Epidermal melanocyte (primary cell): ENCODE data around the gene TDRD1.

Source experiments
- DNase-seq: peaks from one replicate; pipeline ENCODE4 v3.0.0; 2011; ENCODE audit warnings: low spot score; ENCODE audit not compliant: insufficient read length

TDRD1 gene

DNA sequence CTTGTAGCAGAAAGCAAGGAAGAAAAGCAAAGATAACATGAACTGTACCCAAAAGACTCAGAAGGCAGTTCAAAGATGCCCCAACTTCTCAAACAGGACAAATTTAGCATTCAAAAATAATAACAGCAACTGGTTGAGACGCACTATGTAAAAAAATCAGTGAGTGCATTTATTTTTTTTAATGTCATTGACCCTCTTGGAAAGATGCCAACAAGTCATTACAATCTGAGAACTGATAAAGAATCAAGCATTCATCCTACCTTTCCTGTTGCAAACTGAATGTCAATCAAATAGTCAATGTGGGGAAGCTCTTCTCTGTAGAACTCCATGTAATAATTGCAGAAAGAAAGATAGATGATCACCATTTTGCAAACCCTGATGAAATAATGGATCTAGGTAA lies 3.5 kb upstream of the TDRD1 start:
- no peak for DNase-seq

DNA sequence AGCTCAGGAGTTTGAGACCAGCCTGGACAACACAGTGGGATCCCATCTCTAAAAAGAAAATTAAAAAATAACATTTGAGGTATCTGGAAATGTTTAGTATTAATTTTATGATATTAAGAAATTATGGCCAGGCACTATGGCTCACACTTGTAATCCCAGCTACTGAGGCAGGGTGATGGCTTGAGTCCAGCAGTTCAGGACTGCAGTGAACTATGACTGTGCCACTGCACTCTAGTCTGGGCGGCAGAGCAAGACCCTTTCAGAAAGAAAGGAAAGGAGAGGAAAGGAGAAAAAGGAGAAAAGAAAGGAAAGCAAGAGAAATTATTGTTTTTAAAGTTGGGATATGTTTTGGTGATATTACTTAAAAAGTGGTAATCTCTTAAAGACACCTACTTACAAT lies 2.6 kb upstream of the TDRD1 start:
- DNase-seq = no peak

DNA sequence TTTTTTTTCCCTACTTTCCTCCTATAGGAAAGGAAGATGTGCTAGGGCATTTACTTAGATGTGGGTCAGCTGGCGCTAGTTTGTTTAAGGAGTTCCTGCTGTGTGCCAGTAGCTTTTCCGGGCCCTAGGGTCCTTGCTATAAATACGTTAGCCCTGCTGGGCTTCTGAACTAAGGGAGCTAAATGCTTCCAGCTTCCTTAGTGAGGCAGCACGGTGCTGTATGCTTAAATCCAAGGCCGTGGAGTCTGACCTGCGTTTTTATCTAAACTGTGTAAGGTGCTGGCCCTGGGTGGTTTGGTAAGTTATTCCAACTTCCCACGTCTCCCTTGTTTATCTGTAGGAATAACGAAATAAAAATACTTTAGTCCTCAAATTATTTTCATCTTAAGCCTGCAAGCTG lies 594 bp downstream of the TDRD1 start:
- no peak for DNase-seq

DNA sequence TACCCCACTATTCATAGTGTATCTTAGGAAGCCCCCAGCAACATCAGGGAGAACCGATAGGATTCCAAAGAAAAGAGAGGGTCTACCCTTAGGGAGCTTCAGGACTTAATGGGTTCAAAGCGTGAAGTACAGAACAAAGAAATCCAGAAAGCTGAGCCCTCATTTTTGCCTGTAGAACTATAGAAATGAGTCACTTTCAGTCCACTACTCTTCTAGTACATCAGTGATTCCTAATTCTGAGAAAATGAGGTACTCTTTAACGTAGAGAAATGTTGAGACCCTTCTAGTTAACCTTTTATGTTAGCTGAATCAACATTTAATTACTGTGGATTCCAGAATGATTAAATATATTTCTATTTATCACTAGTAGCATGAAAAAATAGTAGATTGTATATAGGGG lies 1.8 kb downstream of the TDRD1 start:
- DNase-seq = no peak

DNA sequence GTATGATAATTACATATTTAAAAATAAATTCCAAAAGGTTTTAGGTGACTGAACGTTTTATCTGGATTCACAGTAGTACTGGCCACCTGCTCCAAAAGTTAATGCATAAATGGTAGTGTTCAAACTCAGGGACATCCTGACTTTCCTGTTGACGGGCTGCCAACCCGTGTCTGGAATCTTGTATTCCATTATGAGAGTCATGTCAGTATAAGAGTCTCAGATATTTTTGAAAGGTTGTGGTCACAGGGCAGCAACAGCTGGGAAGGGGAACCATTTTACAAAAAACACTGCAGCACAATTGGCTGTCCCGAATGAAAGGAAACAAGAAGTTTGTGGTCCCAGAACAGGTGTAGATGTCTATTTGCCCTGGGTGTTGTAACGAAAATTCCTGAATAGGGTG lies 2.8 kb downstream of the TDRD1 start:
- no peak for DNase-seq

DNA sequence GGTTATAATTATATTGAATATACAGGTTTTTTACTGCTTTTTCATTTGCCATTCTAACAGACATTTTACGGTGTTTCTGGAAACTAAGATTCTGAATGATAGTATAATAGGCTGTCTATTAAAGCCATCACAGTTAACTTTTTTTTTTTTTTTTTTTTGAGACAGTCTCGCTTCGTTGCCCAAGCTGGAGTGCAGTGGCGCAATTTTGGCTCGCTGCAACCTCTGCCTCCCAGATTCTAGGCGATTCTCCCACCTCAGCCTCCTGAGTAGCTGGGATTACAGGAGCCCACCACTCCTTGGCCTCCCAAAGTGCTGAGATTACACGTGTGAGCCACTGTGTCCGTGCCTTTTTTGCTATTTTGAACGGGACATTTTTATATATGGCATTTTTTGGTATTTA lies 4.4 kb downstream of the TDRD1 start:
- DNase-seq = no peak

DNA sequence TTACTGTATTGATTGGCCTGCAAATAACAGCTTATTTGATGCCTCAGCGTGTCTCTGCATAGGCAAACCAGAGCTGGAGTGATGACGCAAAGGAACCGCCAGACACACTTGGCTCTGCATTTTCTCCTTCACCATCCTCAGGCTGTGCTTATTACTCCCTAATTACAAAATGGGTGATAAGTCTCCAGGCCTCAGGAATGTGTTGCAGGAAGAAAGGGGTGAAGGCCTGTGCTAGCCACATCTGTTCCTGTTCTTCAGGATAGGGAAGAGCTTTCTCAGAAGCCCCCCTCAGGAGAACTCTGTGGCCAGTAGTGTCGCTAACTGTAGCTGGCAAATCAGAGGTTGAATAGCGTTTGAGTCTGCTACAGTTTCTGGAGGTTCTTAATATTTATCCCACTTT lies 5.1 kb downstream of the TDRD1 start:
- DNase-seq = no peak

DNA sequence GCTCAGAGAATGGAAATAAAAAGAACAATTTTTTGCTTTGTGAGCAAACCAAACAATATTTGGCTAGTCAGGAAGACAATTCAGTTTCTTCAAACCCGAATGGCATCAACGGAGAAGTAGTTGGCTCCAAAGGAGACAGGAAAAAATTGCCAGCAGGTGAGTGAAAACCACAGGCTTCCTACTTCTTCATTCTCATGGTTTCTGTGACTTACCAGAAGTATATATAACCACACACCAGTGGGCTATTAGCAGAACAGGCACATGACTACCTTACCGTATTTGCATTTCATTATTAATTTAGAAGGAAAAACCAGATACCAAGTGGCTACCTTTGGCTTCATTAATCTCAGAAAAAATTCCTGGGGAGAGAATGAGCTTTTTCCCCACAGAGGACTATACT lies 8.8 kb downstream of the TDRD1 start:
- DNase-seq = no peak

DNA sequence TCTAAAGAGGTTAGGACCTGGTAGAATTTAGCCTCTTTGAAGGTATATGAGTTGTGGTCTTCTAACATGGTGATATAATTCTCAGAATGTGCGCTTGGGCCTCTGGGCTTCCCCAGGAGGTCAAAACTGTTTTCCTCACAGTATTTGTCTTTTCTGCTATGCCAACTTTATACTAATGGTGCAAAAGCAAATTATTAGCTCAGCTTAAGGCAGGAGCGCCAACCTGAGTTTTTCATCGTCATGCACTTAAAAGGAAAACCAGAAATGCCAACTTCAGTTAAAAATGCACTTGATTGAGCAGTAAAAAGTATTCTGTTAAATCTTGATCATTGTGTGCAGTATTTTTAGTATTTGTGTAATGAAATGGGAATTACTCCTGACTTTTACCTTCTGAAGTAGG lies 9.7 kb downstream of the TDRD1 start:
- no peak for DNase-seq

DNA sequence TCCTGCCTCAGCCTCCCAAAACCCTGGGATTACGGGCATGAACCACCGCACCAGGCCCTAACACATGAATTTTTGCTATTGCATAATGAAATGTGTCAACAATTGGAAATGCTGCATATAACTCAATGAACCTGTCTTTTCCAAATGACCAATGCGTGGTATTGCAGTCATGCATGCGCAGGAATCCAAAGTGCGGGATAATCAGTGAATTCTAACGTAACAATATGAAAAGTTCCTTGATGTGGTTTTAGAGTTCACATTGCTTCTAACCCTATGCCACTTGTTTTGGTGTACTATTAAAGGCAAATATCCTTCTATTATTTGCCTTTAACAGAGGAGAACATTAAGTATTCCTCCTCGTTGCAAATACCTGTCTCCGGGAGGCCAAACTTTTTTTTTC lies 10.5 kb downstream of the TDRD1 start:
- no peak for DNase-seq

DNA sequence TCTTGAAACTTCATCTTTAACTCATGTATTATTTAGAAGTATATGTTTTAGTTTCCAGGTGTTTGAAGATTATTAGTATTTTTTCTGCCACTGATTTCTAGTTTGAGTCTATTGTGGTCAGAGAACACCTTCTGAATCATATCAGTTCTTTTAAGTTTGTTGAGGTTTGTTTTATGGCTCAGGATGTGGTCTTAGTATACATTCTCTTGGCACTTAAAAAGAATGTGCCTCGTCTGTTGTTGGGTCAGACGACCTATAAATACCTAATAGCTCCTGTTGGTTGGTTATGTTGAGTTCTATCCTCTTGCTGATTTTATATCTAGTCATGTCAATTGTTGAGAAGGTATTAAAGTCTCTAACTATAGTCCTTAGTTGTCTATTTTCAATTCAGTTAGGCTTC lies 15.9 kb downstream of the TDRD1 start:
- DNase-seq = no peak

DNA sequence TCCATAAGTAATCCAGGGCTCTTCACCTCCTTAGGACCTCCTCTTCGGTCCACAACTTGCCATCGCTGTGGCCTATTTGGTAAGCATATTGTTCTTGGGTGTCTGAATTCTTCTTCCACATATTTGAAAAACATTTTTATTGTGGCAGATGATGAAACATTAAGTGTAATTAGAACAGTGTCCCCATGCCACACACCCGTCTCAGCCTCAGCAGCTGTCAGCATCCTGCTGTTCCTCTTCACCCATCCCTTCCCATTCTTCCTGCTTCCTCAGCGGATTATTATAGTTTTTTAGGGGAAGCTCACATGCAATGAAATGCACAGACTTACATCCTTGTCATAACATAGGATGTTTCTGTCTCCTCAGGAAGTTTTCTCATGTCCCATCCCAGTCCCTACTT lies 20.1 kb downstream of the TDRD1 start:
- no peak for DNase-seq

DNA sequence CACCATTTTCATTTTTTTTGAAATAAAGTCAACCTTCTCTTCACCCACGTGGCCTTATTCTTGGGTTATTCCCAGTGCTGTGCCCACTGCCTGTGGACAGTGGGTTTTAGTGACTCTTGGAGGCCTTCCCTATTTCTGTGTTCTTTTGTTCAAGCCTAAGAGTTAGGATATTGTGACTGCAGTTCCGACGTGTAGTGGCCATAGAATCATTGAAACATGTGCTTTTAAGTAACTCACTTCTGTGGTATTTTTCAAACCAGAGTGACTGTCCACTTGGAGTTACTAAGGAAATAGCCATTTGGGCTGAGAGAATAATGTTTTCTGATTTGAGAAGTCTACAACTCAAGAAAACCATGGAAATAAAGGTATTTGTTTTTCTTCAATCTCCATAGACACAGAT lies 23.7 kb downstream of the TDRD1 start:
- no peak for DNase-seq

DNA sequence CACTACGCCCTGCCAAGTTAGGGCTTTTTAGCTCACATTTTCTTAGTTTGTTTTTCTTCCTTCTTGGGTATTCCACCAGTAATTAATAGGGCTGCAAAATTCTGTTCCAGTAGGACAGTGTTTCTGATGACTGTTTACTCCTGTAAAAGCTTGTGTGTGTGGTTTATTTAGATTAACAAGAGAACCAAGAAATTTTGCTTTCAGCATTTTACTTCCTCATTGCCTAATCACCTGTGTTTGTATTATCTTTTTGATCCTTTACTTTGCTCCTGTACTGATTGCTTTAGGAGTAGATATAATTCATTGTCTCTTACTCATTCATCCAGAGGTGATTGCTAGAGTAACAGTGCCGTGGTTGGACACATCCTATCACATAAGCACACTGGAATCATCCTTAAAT lies 27.7 kb downstream of the TDRD1 start:
- DNase-seq = no peak

DNA sequence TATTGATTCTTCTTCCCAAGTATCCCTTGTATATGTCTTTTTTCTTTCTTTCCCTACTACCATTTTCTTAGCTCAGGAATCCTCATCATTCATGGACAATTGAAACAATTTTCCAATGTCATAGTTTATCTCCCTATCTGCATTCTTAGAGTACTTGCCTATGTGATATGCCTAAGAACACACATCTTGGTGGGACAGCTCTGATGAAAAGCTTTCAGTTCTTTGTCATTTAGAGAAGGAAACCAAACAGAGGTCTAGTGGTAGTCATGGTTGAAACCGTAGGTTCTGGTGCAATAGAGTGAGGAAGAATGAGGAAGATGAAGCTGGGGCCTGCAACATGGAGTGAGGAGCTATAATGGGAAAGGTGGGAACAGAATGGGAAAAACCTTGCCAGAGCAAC lies 28.2 kb downstream of the TDRD1 start:
- DNase-seq = no peak

DNA sequence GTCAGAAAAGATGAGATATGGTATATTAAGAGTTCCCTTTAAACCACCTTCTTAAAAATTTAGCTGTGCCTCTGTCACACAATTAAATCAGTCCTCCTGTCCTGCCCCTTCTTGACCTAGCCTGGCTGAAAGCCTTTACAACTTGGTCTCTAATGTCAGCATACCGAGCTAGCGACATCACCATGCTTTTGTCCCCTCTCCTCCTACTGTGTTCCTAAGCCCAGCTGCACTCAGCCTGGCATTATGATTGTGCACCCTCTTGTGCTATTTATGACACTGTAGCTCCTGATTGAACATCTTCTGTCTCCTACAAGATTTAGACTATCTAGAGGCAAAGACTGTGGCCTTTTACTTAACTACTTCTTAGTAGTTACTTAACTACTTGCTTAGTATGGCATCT lies 29.2 kb downstream of the TDRD1 start:
- DNase-seq = no peak

DNA sequence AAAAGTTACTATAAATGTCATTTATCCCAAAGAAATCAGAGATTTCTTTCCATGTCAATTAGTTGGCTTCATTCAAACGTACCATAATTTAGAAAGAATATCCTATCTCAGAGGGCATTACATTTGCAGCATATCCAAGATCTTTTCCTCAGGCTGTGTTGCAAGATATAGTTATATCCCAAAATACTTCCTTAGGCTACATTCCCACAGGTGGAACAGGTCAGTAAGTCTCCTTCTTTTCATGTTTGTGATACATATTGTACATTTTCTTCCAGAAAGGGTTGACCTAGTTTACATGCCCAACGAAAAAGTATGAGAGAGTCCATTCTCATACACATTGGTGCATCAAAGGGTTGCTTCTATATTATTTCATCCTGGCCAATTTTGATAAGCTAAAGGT lies 33.0 kb downstream of the TDRD1 start:
- no peak for DNase-seq

DNA sequence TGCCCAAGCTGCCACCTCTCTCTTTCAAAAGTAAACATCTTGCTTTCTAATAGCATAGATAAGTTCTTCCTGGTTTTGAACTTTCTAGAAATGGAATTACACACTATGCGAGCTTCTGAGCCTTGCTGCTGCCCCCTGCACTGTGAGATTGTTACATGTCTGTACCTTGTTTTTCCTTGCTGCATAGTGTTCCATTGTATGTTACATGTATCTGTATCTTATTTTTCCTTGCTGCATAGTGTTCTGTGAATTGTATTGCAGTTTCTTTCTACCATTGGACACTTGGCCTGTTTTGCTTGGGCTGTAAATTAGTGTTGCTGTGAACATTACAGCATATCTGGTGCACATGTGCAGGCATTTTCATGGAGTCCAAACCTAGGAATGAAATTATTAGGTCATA lies 35.9 kb downstream of the TDRD1 start:
- no peak for DNase-seq

DNA sequence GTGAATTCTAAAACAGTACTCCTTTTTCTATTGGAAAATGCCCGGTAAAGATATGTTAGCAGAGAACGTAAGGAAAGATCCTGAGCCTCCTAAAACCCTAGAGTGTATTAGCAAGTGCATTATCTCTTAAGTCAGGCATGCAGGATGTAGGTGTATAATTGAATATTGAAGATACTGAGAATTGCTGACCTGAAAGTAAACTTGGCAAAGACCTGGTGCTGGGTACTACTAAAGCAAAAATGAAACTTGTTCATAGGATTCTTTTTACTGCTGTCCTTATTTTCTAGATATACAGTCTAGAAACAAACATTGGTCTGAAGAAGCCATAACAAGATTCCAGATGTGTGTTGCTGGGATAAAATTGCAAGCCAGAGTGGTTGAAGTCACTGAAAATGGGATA lies 41.1 kb downstream of the TDRD1 start:
- no peak for DNase-seq

DNA sequence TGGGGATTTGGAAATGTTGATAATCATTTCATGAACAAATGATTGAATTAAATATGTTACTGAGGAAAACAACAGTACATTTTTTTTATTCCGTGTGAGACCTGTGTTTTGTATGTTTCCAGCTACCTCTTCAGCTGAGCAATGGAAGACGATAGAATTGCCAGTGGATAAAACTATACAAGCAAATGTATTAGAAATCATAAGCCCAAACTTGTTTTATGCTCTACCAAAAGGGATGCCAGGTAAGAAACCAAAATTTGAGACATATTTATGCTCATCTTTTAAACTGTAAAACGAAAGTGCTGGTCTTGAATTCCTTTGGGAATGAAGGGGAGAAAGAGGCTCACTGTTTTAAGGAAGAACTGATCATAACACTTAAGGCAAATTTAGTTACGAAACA lies 42.1 kb downstream of the TDRD1 start:
- DNase-seq = no peak

DNA sequence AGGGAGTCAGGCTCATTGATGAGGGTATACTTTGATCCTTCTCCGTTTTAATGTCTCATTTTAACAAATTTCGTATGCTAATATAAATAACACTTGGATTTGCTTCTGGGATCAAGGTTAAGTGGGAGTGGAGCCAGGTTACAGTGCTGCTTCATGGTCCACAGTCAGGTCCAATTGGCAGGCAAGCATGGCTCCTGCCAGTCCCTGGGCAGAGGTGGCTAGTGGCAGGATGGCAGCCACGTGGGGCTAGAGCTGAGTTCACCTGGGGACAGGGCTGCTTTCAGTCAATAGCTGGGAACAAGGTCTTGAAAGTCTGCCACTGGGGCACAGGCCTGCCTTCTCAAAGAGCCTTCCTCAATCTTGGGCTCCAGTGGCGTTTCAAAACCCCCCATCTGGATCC lies 43.9 kb downstream of the TDRD1 start:
- DNase-seq = no peak

DNA sequence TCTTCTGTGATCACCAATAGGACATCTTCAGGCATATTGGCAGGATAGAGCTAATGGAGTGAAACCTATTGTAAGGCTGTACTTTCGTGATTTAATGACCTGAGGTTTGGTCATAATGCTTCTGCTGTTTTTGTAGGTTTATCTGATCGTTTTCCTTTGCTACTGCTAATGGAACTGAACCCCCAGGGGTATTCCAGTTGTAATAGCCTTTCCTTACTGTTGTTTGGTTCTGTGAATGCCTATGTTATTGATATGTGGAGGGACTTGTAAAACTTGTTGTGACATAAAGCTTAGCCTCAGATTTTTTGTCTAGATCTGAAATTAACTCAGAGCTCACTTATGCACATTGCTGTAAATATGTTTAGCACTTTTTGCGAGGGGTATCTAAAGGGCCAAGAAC lies 49.0 kb downstream of the TDRD1 start:
- no peak for DNase-seq

DNA sequence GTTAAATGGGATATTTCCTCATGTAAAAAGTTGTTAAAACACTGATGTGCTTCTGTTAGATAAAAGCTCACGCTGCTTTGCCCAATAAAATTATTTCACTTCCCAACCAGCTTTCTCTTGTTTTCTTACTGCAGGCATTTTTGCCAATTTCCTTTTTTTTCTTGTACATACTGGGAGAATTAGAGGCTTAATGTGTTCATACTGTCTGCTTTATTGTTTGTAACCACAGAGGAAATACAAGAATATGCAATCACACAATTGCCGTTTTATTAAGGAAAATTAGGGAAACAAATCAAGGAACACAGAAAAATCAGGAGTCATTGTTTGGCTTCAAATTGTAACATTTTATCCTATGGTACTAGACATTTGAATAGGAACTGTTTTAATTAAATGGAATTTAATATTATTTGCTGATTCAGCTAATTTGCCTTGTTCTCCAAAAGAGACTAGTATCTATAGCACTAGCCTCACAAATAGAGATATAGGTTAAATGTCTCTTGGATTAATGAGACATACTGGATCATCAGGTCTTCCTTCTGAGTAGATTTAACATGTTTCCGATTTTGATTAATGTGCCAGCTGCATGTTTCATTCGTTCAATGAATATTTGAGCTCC lies 53.5 kb downstream of the TDRD1 start:
- DNase-seq = no peak

DNA sequence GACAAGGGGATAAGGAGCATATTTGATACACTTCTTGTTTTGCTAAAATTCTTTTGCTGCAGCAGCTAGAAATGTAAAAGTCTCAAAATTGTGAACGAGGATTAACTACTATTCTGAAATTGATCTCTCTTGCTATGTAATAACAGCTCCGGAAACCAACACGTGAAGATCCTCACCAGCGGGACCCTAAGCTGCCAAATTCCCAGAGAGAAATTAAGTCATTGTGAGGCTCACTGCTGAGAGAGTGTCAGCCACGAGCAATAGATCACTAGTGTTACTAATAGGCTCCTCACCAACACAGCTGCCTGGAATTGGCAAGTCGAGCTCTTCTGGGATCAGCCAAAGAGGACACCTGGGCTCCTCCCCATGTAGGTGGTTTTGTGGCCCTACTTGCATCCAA lies 54.3 kb downstream of the TDRD1 start:
- DNase-seq = no peak
